Urinary bladder (tissue), 4 donors: ENCODE data around the gene DCST2. TPM values are rescaled to one million over a fixed set of nuclear protein-coding genes. Genes with fewer than 3 reads are reported as not detected.
A peak's percentile ranks its signal among the peaks of the same experiment; 100 is the strongest.

Experiments
- DNase-seq: peaks from one replicate; pipeline ENCODE4 v3.0.0-alpha.2; 2015; ENCODE audit errors: extremely low spot score
- H3K27ac ChIP-seq: one replicate; pipeline ENCODE4 v1.5.1; 2013; ENCODE audit warnings: low read depth, mild to moderate bottlenecking, moderate library complexity
- H3K36me3 ChIP-seq: one replicate; pipeline ENCODE4 v1.6.1; 2013; ENCODE audit warnings: mild to moderate bottlenecking, moderate library complexity; ENCODE audit not compliant: insufficient read depth
- H3K4me1 ChIP-seq: one replicate; pipeline ENCODE4 v1.6.1; 2013; ENCODE audit warnings: mild to moderate bottlenecking, moderate library complexity; ENCODE audit not compliant: insufficient read depth
- H3K4me3 ChIP-seq: one replicate; pipeline ENCODE4 v1.5.1; 2013; ENCODE audit warnings: low read depth, low read length
- whole genome bisulfite sequencing: extraction: QIAGEN DNeasy Blood & Tissue Kit; methylation state at CpG from one replicate; pipeline ENCODE4 v1.1.7; 2013; 5-methylcytosine and 5-hydroxymethylcytosine counted together
- polyA plus RNA-seq: library from polyadenylated mRNA; stranded (reverse); fragments of 200-250 nt; gene quantifications from one replicate; pipeline ENCODE4 v1.2.3, GENCODE V29; 2013
- total RNA-seq: library from RNA; depleted of rRNA; stranded (reverse); fragments of >200 nt; gene quantifications from one replicate; pipeline ENCODE4 v1.2.3, GENCODE V29; 2014
- donor health status: healthy with polysubstance abuse.
- donor health status: healthy.

Gene DCST2
- total RNA-seq (0.53 TPM), polyA plus RNA-seq (1.2 TPM)

GRCh38 chr1:155033524-155033923, at the start of gene DCST2, which contains the start of gene DCST1:
Gene DCST2, minus strand, starts transcription at chr1:155033781. Its CDS starts 80 bp downstream, at chr1:155033701.
Gene DCST1, plus strand, starts transcription at chr1:155033824. Its CDS starts 213 bp downstream, at chr1:155034037.
- no peaks in the 10 kb centered on the region for H3K36me3 ChIP-seq
- no peak within 1 kb of the TSS for H3K27ac ChIP-seq
- no peak within 1 kb of the TSS for H3K4me3 ChIP-seq
- no peaks in the 10 kb centered on the region for H3K4me1 ChIP-seq
- 94% methylated on average over 9 of the region's 9 CpGs for WGBS
- no peak for DNase-seq

- DNase-seq, result no peak
- H3K4me1 ChIP-seq, result peaks cover 2% of the 10 kb centered on the region
- no peak overlapping the region for H3K27ac ChIP-seq
- 65% methylated on average over 6 of the region's 6 CpGs for WGBS
- no peaks in the 10 kb centered on the region for H3K36me3 ChIP-seq
- no peak overlapping the region for H3K4me3 ChIP-seq
These were observed 49.5 kb upstream of the DCST2 start for GRCh38 chr1:155083052-155083541.

- 8% methylated on average over 36 of the region's 36 CpGs for WGBS
These were observed 48.9 kb upstream of the DCST2 start for GRCh38 chr1:155082301-155083051.

GRCh38 chr1:155081472-155082300, 48.1 kb upstream of the DCST2 start:
- peaks cover 2% of the 10 kb centered on the region for H3K4me1 ChIP-seq
- H3K4me3 ChIP-seq, result peak overlapping the region; percentile 16
- no peak overlapping the region for H3K27ac ChIP-seq
- no peak for DNase-seq
- 3% methylated on average over 68 of the region's 68 CpGs for WGBS
- H3K36me3 ChIP-seq, result no peaks in the 10 kb centered on the region

More at GRCh38 chr1:155082301-155083051, 48.9 kb upstream of the DCST2 start:
- H3K4me3 ChIP-seq, result peak overlapping the region; percentile 16
- peaks cover 2% of the 10 kb centered on the region for H3K4me1 ChIP-seq
- no peak for DNase-seq
- no peak overlapping the region for H3K27ac ChIP-seq
- no peaks in the 10 kb centered on the region for H3K36me3 ChIP-seq

- WGBS, result 1% methylated on average over 71 of the region's 71 CpGs
- no peak overlapping the region for H3K27ac ChIP-seq
- H3K4me3 ChIP-seq, result peak overlapping the region; percentile 2
- peaks cover 2% of the 10 kb centered on the region for H3K4me1 ChIP-seq
- no peaks in the 10 kb centered on the region for H3K36me3 ChIP-seq
- DNase-seq, result no peak
These were observed 47.0 kb upstream of the DCST2 start for GRCh38 chr1:155080312-155081228.

- peaks cover 2% of the 10 kb centered on the region for H3K4me1 ChIP-seq
- no peaks in the 10 kb centered on the region for H3K36me3 ChIP-seq
- DNase-seq, result no peak
- WGBS, result 1% methylated on average over 67 of the region's 67 CpGs
- no peak overlapping the region for H3K4me3 ChIP-seq
- no peak overlapping the region for H3K27ac ChIP-seq
These were observed 46.1 kb upstream of the DCST2 start for GRCh38 chr1:155079487-155080311.

- Histone ChIP-seq H3K4me3 (no peak overlapping the region), H3K4me1 (peaks cover 2% of the 10 kb centered on the region), H3K27ac (no peak overlapping the region), H3K36me3 (no peaks in the 10 kb centered on the region)
- 4% methylated on average over 10 of the region's 10 CpGs for WGBS
- DNase-seq, result no peak
These were observed 45.6 kb upstream of the DCST2 start for GRCh38 chr1:155079210-155079486.

GRCh38 chr1:155078469-155079209, 45.1 kb upstream of the DCST2 start, which contains the start of gene EFNA3:
Gene EFNA3, plus strand, starts transcription at chr1:155078837. Its CDS starts 105 bp downstream, at chr1:155078942.
- under 1% methylated on average over 58 of the region's 59 CpGs for WGBS
- peaks cover 2% of the 10 kb centered on the region for H3K4me1 ChIP-seq
- H3K36me3 ChIP-seq, result no peaks in the 10 kb centered on the region
- no peak for DNase-seq
- no peak within 1 kb of the TSS for H3K27ac ChIP-seq
- H3K4me3 ChIP-seq, result peak within 1 kb of the TSS; percentile 37

GRCh38 chr1:155077758-155078445, 44.3 kb upstream of the DCST2 start:
- Histone ChIP-seq H3K36me3 (no peaks in the 10 kb centered on the region), H3K4me3 (no peak overlapping the region), H3K4me1 (peaks cover 2% of the 10 kb centered on the region), H3K27ac (no peak overlapping the region)
- DNase-seq, result no peak
- WGBS, result 67% methylated on average over 4 of the region's 4 CpGs

GRCh38 chr1:155077346-155077745, 43.8 kb upstream of the DCST2 start:
- 91% methylated on average over 3 of the region's 3 CpGs for WGBS
- Histone ChIP-seq H3K4me1 (peaks cover 2% of the 10 kb centered on the region), H3K36me3 (no peaks in the 10 kb centered on the region), H3K4me3 (no peak overlapping the region), H3K27ac (no peak overlapping the region)
- no peak for DNase-seq

- Histone ChIP-seq H3K27ac (no peak overlapping the region), H3K4me1 (peaks cover 2% of the 10 kb centered on the region), H3K4me3 (no peak overlapping the region), H3K36me3 (no peaks in the 10 kb centered on the region)
- WGBS, result 63% methylated on average over 1 of the region's 1 CpG
- no peak for DNase-seq
These were observed 42.8 kb upstream of the DCST2 start for GRCh38 chr1:155076371-155076770.
